Astrocyte (in vitro differentiated cells and primary cell): ENCODE results near the gene MARK4. TPM values are rescaled to one million over a fixed set of nuclear protein-coding genes. Genes with fewer than 3 reads are reported as not detected.

Source experiments
- DNase-seq: peaks from one replicate; pipeline ENCODE4 v3.0.0-alpha.2; 2010; ENCODE audit warnings: low read depth
- FAIRE-seq: peaks from 2 replicates; lab custom pipeline; 2011; peaks lifted over from hg19 to GRCh38; lab: Jason Lieb, UNC
- H2AFZ ChIP-seq: 2 replicates; pipeline ENCODE4 v1.6.0; 2012; ENCODE audit warnings: low read depth, low read length, inconsistent platforms
- H3K27ac ChIP-seq: 2 replicates; pipeline ENCODE4 v1.5.1; 2011; ENCODE audit warnings: low read depth, low read length, inconsistent platforms
- H3K27me3 ChIP-seq: 2 replicates; pipeline ENCODE4 v1.6.0; 2011; ENCODE audit warnings: low read length, inconsistent platforms; ENCODE audit not compliant: insufficient read depth
- H3K36me3 ChIP-seq: 2 replicates; pipeline ENCODE4 v1.5.1; 2011; ENCODE audit warnings: low read length, inconsistent platforms; ENCODE audit not compliant: insufficient read depth
- H3K4me1 ChIP-seq: 2 replicates; pipeline ENCODE4 v1.5.1; 2011; ENCODE audit warnings: low read length, inconsistent platforms; ENCODE audit not compliant: insufficient read depth
- H3K4me2 ChIP-seq: 2 replicates; pipeline ENCODE4 v1.6.0; 2012; ENCODE audit warnings: low read length, inconsistent platforms
- H3K4me3 ChIP-seq: 2 replicates; pipeline ENCODE4 v1.5.1; 2011; ENCODE audit warnings: low read depth, mild to moderate bottlenecking, low read length, inconsistent platforms; ENCODE audit not compliant: insufficient read depth
- H3K79me2 ChIP-seq: 2 replicates; pipeline ENCODE4 v1.6.0; 2012; ENCODE audit warnings: mild to moderate bottlenecking, low read length, inconsistent platforms; ENCODE audit not compliant: insufficient read depth
- H3K9ac ChIP-seq: 2 replicates; pipeline ENCODE4 v1.6.0; 2012; ENCODE audit warnings: mild to moderate bottlenecking, low read length, inconsistent platforms
- H3K9me3 ChIP-seq: 2 replicates; pipeline ENCODE4 v1.5.1; 2012; ENCODE audit warnings: low read depth, mild to moderate bottlenecking, low read length, inconsistent platforms; ENCODE audit not compliant: insufficient read depth
- H4K20me1 ChIP-seq: 2 replicates; pipeline ENCODE4 v1.6.0; 2012; ENCODE audit warnings: low read length, inconsistent platforms; ENCODE audit not compliant: insufficient read depth
- H3K27ac Mint-ChIP-seq: one replicate; pipeline ENCODE4 v1.8.0; 2021; ENCODE audit warnings: mild to moderate bottlenecking, mixed read lengths; ENCODE audit not compliant: unreplicated experiment
- H3K27me3 Mint-ChIP-seq: one replicate; pipeline ENCODE4 v1.8.0; 2021; ENCODE audit warnings: low read depth, mixed read lengths; ENCODE audit not compliant: unreplicated experiment
- H3K36me3 Mint-ChIP-seq: one replicate; pipeline ENCODE4 v1.8.0; 2021; ENCODE audit warnings: low read depth, mixed read lengths; ENCODE audit not compliant: unreplicated experiment
- H3K4me1 Mint-ChIP-seq: one replicate; pipeline ENCODE4 v1.8.0; 2021; ENCODE audit warnings: low read depth, mixed read lengths; ENCODE audit not compliant: unreplicated experiment
- H3K4me3 Mint-ChIP-seq: one replicate; pipeline ENCODE4 v1.8.0; 2021; ENCODE audit warnings: mild to moderate bottlenecking, moderate library complexity, mixed read lengths; ENCODE audit not compliant: unreplicated experiment
- H3K9me3 Mint-ChIP-seq: one replicate; pipeline ENCODE4 v1.8.0; 2021; ENCODE audit warnings: mild to moderate bottlenecking, mixed read lengths; ENCODE audit not compliant: unreplicated experiment
- CTCF ChIP-seq: IDR thresholded peaks from 2 replicates; pipeline ENCODE4 v1.5.1; 2011; ENCODE audit warnings: low read depth, mild to moderate bottlenecking, inconsistent platforms, low read length, moderate library complexity; ENCODE audit not compliant: insufficient read depth
- EZH2 ChIP-seq: IDR thresholded peaks from 2 replicates; pipeline ENCODE4 v1.6.1; 2012; ENCODE audit warnings: mild to moderate bottlenecking, low read length, inconsistent platforms; ENCODE audit not compliant: insufficient read depth
- total RNA-seq: library from RNA; stranded (reverse); gene quantifications from 2 replicates; pipeline ENCODE4 v1.2.1, GENCODE V29; 2021

The MARK4 gene
- total RNA-seq, 1 donor from 2014 or later, result 61.0 TPM

- no peaks in the 10 kb centered on the region for H3K27me3 ChIP-seq
- no peak for FAIRE-seq
Observed at GRCh38 chr19:45290381-45290931, 39.4 kb downstream of the MARK4 start.

GRCh38 chr19:45291834-45292233, 40.8 kb downstream of the MARK4 start:
- H3K9me3 ChIP-seq, result no peaks in the 10 kb centered on the region
- no peak overlapping the region for H3K27ac Mint-ChIP-seq
- no peaks in the 10 kb centered on the region for H3K27me3 ChIP-seq
- H3K27me3 Mint-ChIP-seq, result no peaks in the 10 kb centered on the region
- no peak overlapping the region for H3K4me2 ChIP-seq
- peaks cover 4% of the 10 kb centered on the region for H3K4me1 Mint-ChIP-seq
- no peak overlapping the region for H3K9ac ChIP-seq
- H3K9me3 Mint-ChIP-seq, result no peaks in the 10 kb centered on the region
- H3K4me3 Mint-ChIP-seq, result no peak overlapping the region
- no peak for FAIRE-seq
- no peak overlapping the region for H2AFZ ChIP-seq
- H3K36me3 ChIP-seq, result peaks cover 4% of the 10 kb centered on the region
- DNase-seq, result no peak
- H3K4me3 ChIP-seq, result no peak overlapping the region
- no peaks in the 10 kb centered on the region for H3K79me2 ChIP-seq
- no peak for TF ChIP-seq CTCF
- no peak for TF ChIP-seq EZH2
- peaks cover 38% of the 10 kb centered on the region for H3K36me3 Mint-ChIP-seq
- H4K20me1 ChIP-seq, result no peaks in the 10 kb centered on the region
- no peak overlapping the region for H3K27ac ChIP-seq
- no peaks in the 10 kb centered on the region for H3K4me1 ChIP-seq

More at GRCh38 chr19:45290381-45290931, 39.4 kb downstream of the MARK4 start:
- H3K27ac Mint-ChIP-seq, result no peak overlapping the region
- no peak for TF ChIP-seq CTCF
- TF ChIP-seq EZH2, result no peak
- Histone ChIP-seq H3K9me3 (no peaks in the 10 kb centered on the region), H3K4me1 (no peaks in the 10 kb centered on the region), H3K4me3 (no peak overlapping the region), H3K36me3 (peaks cover 4% of the 10 kb centered on the region), H3K4me2 (no peak overlapping the region), H3K79me2 (no peaks in the 10 kb centered on the region), H3K9ac (no peak overlapping the region), H3K27ac (no peak overlapping the region), H2AFZ (no peak overlapping the region), H4K20me1 (no peaks in the 10 kb centered on the region)
- H3K36me3 Mint-ChIP-seq, result peaks cover 37% of the 10 kb centered on the region
- H3K9me3 Mint-ChIP-seq, result no peaks in the 10 kb centered on the region
- no peak for DNase-seq
- H3K4me3 Mint-ChIP-seq, result peak overlapping the region; percentile 27
- H3K27me3 Mint-ChIP-seq, result no peaks in the 10 kb centered on the region
- H3K4me1 Mint-ChIP-seq, result peaks cover 4% of the 10 kb centered on the region

- no peak overlapping the region for H2AFZ ChIP-seq
- H3K36me3 ChIP-seq, result peaks cover 4% of the 10 kb centered on the region
- TF ChIP-seq CTCF, result no peak
- no peak for TF ChIP-seq EZH2
- FAIRE-seq (no peak), DNase-seq (no peak)
- Mint-ChIP-seq H3K36me3 (peaks cover 46% of the 10 kb centered on the region), H3K4me1 (peaks cover 4% of the 10 kb centered on the region), H3K9me3 (no peaks in the 10 kb centered on the region), H3K27me3 (no peaks in the 10 kb centered on the region), H3K27ac (no peak overlapping the region), H3K4me3 (no peak overlapping the region)
- no peak overlapping the region for H3K9ac ChIP-seq
- H3K27ac ChIP-seq, result no peak overlapping the region
- no peaks in the 10 kb centered on the region for H4K20me1 ChIP-seq
- H3K4me3 ChIP-seq, result no peak overlapping the region
- no peak overlapping the region for H3K4me2 ChIP-seq
- no peaks in the 10 kb centered on the region for H3K27me3 ChIP-seq
- H3K4me1 ChIP-seq, result no peaks in the 10 kb centered on the region
- no peaks in the 10 kb centered on the region for H3K79me2 ChIP-seq
- H3K9me3 ChIP-seq, result no peaks in the 10 kb centered on the region
Observed at GRCh38 chr19:45293682-45294081, 42.6 kb downstream of the MARK4 start.
